RWPE2 (cell line): ENCODE data around the gene CASP7.

ENCODE experiments used
- ATAC-seq: fragments of 200-7000 bp; cut with Tn5 transposase; 3 replicates; pipeline ENCODE4 v1.9.1; 2021; ENCODE audit warnings: low read depth
- DNase-seq: peaks from one replicate; pipeline ENCODE4 v3.0.0-alpha.2; 2020; ENCODE audit warnings: low spot score
- H3K27ac ChIP-seq: fragments of 450-650 bp; 2 replicates; pipeline ENCODE4 v1.5.1; 2017; ENCODE audit warnings: mild to moderate bottlenecking; ENCODE audit not compliant: poor library complexity, severe bottlenecking
- H3K27me3 ChIP-seq: fragments of 250-450 bp; sonication (Bioruptor Pico); 2 replicates; pipeline ENCODE4 v1.5.1; 2021; ENCODE audit warnings: mild to moderate bottlenecking, moderate library complexity; ENCODE audit not compliant: insufficient read depth, poor library complexity, severe bottlenecking
- H3K36me3 ChIP-seq: fragments of 250-450 bp; sonication (Bioruptor Pico); 2 replicates; pipeline ENCODE4 v1.5.1; 2020; ENCODE audit warnings: low read depth, mild to moderate bottlenecking, moderate library complexity
- H3K4me1 ChIP-seq: fragments of 250-450 bp; sonication (Bioruptor Pico); 2 replicates; pipeline ENCODE4 v1.5.1; 2021; ENCODE audit warnings: mild to moderate bottlenecking, moderate library complexity; ENCODE audit not compliant: insufficient read depth, poor library complexity, severe bottlenecking
- H3K4me3 ChIP-seq: fragments of 250-450 bp; sonication (Bioruptor Pico); 2 replicates; pipeline ENCODE4 v1.5.1; 2021; ENCODE audit warnings: mild to moderate bottlenecking, moderate library complexity; ENCODE audit not compliant: severe bottlenecking
- H3K9me3 ChIP-seq: fragments of 250-450 bp; sonication (Bioruptor Pico); 2 replicates; pipeline ENCODE4 v1.5.1; 2021; ENCODE audit warnings: mild to moderate bottlenecking, moderate library complexity; ENCODE audit not compliant: severe bottlenecking
- TF ChIP-seq, protein P1 (sequence below): fragments of 450-650 bp; IDR thresholded peaks from one replicate; pipeline ENCODE4 v1.5.1; 2017; ENCODE audit warnings: mild to moderate bottlenecking, moderate library complexity; ENCODE audit not compliant: poor library complexity, severe bottlenecking

Gene CASP7

DNA sequence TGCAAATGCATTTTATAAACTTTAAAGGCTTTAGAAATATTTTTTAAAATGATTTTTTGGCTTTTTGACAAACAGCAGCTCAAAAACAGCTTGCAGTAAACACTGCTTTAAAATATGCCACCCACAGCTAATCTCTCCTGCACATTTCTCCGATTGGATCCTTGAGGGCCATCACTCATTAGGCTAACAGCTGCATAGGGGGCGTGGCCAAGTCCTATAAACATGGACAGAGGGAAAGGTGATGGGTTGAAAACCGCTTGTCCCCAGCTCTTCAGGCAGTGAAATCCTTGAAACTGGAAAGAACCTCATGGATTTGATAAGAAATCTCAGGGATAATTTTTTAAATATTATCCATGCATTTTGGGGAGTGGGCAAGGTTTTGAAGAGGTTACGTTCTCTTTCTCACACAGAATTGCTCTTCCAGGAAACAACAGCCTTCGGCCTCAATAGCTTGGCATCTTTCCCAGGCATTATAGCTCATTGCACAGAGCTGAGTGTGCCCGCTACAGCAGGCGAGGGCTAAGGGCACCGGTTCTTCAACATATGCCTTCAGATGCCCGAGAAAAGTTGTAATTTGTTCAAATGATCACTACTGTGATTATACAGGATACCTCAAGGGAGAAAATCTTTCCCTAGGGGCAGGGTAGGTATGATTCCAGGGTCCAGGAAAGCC is 73.4 kb downstream of the CASP7 start:
- Histone ChIP-seq H3K4me1 (no peaks in the 10 kb centered on the region), H3K9me3 (no peaks in the 10 kb centered on the region), H3K36me3 (no peaks in the 10 kb centered on the region), H3K27me3 (no peaks in the 10 kb centered on the region), H3K4me3 (no peak overlapping the region), H3K27ac (no peak overlapping the region)
- no peak for DNase-seq
- TF ChIP-seq, protein P1, sequence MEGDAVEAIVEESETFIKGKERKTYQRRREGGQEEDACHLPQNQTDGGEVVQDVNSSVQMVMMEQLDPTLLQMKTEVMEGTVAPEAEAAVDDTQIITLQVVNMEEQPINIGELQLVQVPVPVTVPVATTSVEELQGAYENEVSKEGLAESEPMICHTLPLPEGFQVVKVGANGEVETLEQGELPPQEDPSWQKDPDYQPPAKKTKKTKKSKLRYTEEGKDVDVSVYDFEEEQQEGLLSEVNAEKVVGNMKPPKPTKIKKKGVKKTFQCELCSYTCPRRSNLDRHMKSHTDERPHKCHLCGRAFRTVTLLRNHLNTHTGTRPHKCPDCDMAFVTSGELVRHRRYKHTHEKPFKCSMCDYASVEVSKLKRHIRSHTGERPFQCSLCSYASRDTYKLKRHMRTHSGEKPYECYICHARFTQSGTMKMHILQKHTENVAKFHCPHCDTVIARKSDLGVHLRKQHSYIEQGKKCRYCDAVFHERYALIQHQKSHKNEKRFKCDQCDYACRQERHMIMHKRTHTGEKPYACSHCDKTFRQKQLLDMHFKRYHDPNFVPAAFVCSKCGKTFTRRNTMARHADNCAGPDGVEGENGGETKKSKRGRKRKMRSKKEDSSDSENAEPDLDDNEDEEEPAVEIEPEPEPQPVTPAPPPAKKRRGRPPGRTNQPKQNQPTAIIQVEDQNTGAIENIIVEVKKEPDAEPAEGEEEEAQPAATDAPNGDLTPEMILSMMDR: no peak
- ATAC-seq: no peak

DNA sequence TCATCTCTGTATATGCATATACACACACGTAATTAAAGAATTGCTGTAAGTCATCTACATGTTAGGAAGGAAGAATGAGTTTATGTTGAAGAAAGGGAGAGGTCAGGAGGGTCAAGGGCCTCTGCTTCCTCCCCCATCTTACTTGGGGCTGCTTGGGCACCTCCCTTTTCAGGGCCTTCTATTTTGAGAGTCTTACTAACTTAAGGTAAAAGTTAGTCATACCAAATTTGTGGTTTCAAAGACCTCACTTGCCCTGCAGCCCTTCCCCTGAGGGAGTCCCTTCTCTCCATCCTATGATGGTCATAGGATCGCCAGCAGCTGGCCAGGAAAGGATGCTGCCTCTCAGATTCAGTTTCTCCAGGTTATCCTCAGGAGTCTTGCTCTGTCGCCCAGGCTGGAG is 74.4 kb downstream of the CASP7 start:
- DNase-seq (no peak), ATAC-seq (no peak)
- Histone ChIP-seq H3K4me3 (no peak overlapping the region), H3K27ac (no peak overlapping the region), H3K4me1 (no peaks in the 10 kb centered on the region), H3K36me3 (no peaks in the 10 kb centered on the region), H3K9me3 (no peaks in the 10 kb centered on the region), H3K27me3 (no peaks in the 10 kb centered on the region)
- TF ChIP-seq, protein P1: no peak

DNA sequence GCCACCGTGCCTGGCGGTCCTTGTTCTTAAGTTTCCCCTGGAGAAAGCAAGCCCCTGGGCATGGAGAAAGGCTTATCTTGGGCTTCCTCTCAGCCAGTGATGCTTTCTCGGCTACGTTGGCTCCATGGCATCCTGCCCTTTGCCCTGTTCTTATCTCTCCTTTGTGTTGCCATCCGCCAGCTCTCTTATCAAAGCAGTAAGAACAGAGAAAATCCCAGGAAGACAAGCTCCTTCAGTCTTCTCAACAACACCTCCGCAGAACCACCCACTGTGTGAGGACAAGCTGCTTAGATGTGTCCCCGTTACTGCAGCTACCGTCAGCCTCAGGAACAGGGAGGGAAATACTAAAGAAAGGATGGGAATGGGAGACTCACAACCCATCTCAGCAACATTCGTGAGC is 75.1 kb downstream of the CASP7 start:
- H3K4me3 ChIP-seq: no peak overlapping the region
- no peaks in the 10 kb centered on the region for H3K27me3 ChIP-seq
- TF ChIP-seq, protein P1: no peak
- DNase-seq: no peak
- no peak overlapping the region for H3K27ac ChIP-seq
- H3K9me3 ChIP-seq: no peaks in the 10 kb centered on the region
- no peaks in the 10 kb centered on the region for H3K4me1 ChIP-seq
- no peaks in the 10 kb centered on the region for H3K36me3 ChIP-seq
- no peak for ATAC-seq

DNA sequence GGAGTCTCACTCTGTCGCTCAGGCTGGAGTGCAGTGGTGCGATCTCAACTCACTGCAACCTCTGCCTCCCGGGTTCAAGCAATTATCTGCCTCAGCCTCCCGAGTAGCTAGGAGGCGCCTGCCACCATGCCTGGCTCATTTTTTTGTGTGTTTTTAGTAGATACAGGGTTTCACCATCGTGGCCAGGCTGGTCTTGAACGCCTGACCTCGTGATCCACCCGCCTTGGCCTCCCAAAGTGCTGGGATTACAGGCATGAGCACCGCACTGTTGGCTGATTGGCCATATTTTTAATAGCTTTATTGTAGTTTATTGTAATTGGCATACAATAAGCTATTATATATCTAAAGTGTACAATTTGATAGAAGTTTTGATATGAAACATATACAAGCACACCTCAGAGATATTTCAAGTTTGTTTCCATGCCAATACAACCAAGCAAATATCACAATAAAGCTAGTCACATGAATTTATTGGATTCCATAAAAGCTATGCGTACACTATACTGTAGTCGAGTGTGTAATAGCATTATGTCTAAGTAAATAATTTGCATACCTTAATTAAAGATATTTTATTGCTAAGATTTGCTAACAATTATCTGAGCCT is 77.3 kb downstream of the CASP7 start:
- no peaks in the 10 kb centered on the region for H3K4me1 ChIP-seq
- DNase-seq (no peak), ATAC-seq (no peak)
- no peak overlapping the region for H3K4me3 ChIP-seq
- H3K9me3 ChIP-seq: no peaks in the 10 kb centered on the region
- TF ChIP-seq, protein P1: no peak
- H3K27me3 ChIP-seq: no peaks in the 10 kb centered on the region
- H3K27ac ChIP-seq: no peak overlapping the region
- H3K36me3 ChIP-seq: no peaks in the 10 kb centered on the region

DNA sequence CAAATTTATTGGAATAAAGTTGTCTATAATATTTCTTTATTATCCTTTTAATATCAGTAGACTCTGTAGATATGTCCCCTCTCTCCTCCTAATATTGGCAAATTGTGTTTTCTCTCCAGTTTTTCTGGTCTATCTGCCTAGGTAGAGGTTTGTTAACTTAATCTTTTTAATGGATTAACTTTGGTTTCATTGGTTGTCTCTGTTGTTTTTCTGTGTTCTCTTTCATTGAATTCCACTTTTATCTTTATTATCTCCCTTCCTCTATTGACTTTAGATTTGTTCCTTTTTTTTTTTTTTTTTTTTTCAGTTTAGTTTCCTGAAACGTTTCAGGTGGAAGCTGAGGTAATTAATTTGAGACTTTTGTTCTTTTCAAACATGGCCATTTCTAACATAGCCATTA is 82.4 kb downstream of the CASP7 start:
- H3K4me1 ChIP-seq: no peaks in the 10 kb centered on the region
- TF ChIP-seq, protein P1: no peak
- no peaks in the 10 kb centered on the region for H3K36me3 ChIP-seq
- no peak overlapping the region for H3K4me3 ChIP-seq
- H3K9me3 ChIP-seq: peaks cover 3% of the 10 kb centered on the region
- H3K27me3 ChIP-seq: no peaks in the 10 kb centered on the region
- H3K27ac ChIP-seq: no peak overlapping the region
- ATAC-seq (no peak), DNase-seq (no peak)
